ENCODE results near the gene ZACN. TPM values are rescaled to one million over a fixed set of nuclear protein-coding genes. Genes with fewer than 3 reads are reported as not detected.

Gene ZACN
- total and polyA plus RNA-seq, 9 donors: 0.10 to 1.1 (median 0.43) TPM; not detected in 5

GRCh38 chr17:76079535-76079955 is 563 bp downstream of the ZACN start:
- no peak for DNase-seq
- no peak overlapping the region for H3K27ac ChIP-seq
- H3K36me3 ChIP-seq: no peaks in the 10 kb centered on the region
- intact Hi-C loops (cut with DNase I): no loop called here
- H3K4me1 ChIP-seq (ENCODE audit: insufficient read depth): peaks cover 23% of the 10 kb centered on the region
- TF ChIP-seq EP300 (IDR thresholded peaks at IDR 0.05) (no peak), POLR2A (IDR thresholded peaks at IDR 0.05) (no peak)
- TF ChIP-seq, protein P1, sequence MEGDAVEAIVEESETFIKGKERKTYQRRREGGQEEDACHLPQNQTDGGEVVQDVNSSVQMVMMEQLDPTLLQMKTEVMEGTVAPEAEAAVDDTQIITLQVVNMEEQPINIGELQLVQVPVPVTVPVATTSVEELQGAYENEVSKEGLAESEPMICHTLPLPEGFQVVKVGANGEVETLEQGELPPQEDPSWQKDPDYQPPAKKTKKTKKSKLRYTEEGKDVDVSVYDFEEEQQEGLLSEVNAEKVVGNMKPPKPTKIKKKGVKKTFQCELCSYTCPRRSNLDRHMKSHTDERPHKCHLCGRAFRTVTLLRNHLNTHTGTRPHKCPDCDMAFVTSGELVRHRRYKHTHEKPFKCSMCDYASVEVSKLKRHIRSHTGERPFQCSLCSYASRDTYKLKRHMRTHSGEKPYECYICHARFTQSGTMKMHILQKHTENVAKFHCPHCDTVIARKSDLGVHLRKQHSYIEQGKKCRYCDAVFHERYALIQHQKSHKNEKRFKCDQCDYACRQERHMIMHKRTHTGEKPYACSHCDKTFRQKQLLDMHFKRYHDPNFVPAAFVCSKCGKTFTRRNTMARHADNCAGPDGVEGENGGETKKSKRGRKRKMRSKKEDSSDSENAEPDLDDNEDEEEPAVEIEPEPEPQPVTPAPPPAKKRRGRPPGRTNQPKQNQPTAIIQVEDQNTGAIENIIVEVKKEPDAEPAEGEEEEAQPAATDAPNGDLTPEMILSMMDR (IDR thresholded peaks at IDR 0.05): no peak
- peaks cover 10% of the 10 kb centered on the region for H3K27me3 ChIP-seq
- no peak overlapping the region for H3K4me3 ChIP-seq
- no peaks in the 10 kb centered on the region for H3K9me3 ChIP-seq
- WGBS, 3 donors: 25 to 42% (median 39%) methylated on average over 9 of the region's 9 CpGs

GRCh38 chr17:76079956-76080767 is 1.2 kb downstream of the ZACN start:
- no peak for DNase-seq
- intact Hi-C loops (cut with DNase I): no loop called here
- Histone ChIP-seq H3K4me3 (no peak overlapping the region), H3K36me3 (no peaks in the 10 kb centered on the region), H3K27me3 (peaks cover 6% of the 10 kb centered on the region), H3K27ac (no peak overlapping the region), H3K9me3 (no peaks in the 10 kb centered on the region), H3K4me1 (ENCODE audit: insufficient read depth) (peaks cover 16% of the 10 kb centered on the region)
- TF ChIP-seq EP300 (IDR thresholded peaks at IDR 0.05): no peak
- TF ChIP-seq, protein P1 (IDR thresholded peaks at IDR 0.05): no peak
- WGBS, 3 donors: 3 to 10% (median 4%) methylated on average over 18 to 23 of the region's 23 CpGs

DNA sequence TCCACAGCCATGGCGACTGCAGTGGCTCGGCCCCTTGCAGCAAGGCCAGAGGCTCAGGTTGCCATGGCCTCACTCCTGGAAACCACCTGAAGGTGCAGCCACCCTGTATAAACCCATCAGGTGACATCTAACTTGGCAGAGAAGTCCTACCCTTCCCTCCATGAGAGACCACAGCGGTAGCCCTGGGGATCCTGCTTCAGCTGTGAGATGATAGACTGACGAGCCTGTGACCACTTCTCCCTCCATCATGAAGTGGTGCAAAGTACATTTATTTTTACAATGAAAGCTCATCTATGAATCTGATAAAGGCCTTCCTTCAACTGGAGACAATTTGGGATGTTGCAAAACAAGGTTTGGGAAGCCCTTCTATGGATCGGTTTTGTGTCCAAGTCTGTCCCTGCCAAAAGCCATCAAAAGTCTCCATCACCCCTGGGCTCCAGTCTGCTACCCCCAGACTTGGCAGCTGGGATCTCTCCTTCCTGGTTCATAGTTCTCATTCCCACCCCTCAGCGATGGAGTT is 1.8 kb downstream of the ZACN start:
- WGBS, 3 donors: 26 to 34% (median 28%) methylated on average over 6 of the region's 6 CpGs
- Histone ChIP-seq H3K4me1 (ENCODE audit: insufficient read depth) (peaks cover 13% of the 10 kb centered on the region), H3K36me3 (no peaks in the 10 kb centered on the region), H3K27me3 (no peaks in the 10 kb centered on the region), H3K9me3 (no peaks in the 10 kb centered on the region), H3K4me3 (no peak overlapping the region), H3K27ac (no peak overlapping the region)
- intact Hi-C loops (cut with DNase I): no loop called here
- TF ChIP-seq, protein P1 (IDR thresholded peaks at IDR 0.05): no peak
- TF ChIP-seq EP300 (IDR thresholded peaks at IDR 0.05): no peak
- TF ChIP-seq POLR2A (IDR thresholded peaks at IDR 0.05): no peak
- DNase-seq: no peak

DNA sequence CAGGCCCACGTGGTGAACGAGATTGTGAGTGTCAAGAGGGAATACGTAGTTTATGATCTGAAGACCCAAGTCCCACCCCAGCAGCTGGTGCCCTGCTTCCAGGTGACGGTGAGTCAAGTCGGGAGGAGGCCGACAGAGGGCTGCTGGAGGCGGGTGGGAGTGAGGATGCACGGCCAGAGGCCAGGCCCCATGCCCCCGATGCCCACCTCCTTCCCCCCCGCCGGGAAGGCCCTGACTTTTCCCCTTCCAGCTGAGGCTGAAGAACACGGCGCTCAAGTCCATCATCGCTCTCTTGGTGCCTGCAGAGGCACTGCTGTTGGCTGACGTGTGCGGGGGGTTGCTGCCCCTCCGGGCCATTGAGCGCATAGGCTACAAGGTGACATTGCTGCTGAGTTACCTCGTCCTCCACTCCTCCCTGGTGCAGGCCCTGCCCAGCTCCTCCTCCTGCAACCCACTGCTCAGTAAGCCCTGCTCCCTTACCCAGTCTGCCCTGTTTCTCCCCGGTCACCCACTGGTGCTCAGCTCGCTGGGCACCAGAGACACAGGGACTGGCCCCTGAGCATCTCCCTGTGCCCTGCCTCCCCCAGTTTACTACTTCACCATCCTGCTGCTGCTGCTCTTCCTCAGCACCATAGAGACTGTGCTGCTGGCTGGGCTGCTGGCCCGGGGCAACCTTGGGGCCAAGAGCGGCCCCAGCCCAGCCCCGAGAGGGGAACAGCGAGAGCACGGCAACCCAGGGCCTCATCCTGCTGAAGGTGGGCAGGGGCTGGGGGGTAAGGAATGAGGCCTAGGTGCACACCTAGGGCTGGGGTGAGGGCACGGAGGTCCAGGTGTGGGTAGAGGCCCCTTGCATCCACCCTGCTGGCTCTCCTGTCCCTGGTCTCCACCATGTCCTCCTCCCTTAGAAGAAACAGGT is 2.6 kb downstream of the ZACN start:
- intact Hi-C loops (cut with DNase I): no loop called here
- Histone ChIP-seq H3K36me3 (no peaks in the 10 kb centered on the region), H3K27me3 (no peaks in the 10 kb centered on the region), H3K4me1 (ENCODE audit: insufficient read depth) (peaks cover 13% of the 10 kb centered on the region), H3K27ac (no peak overlapping the region), H3K4me3 (no peak overlapping the region), H3K9me3 (no peaks in the 10 kb centered on the region)
- WGBS, 3 donors: 37 to 69% (median 42%) methylated on average over 20 to 27 of the region's 27 CpGs
- DNase-seq: no peak
- TF ChIP-seq POLR2A (IDR thresholded peaks at IDR 0.05) (no peak), EP300 (IDR thresholded peaks at IDR 0.05) (no peak)
- TF ChIP-seq, protein P1 (IDR thresholded peaks at IDR 0.05): no peak

Data from ovary (tissue), 9 donors.